Measurements from ENCODE around the gene FDX1. TPM values are rescaled to one million over a fixed set of nuclear protein-coding genes. Genes with fewer than 3 reads are reported as not detected.
"Not testable (repeated sequence)": the region's sequence is repeated elsewhere in the genome, so short reads cannot be mapped to it uniquely, and the experiment has no call there.

Gene FDX1
- total RNA-seq (2021; fragmentation: NEBNext Ultra II Directional; extraction: Animal tissue kit (Norgen Biotek cat#: 25700)), result 10 to 100 TPM in 1 of 6 experiments, 1 to 10 TPM in 5; 7.3 to 10.3 (median 9.5) TPM
- long read RNA-seq, transcript FDX1-201 (4 exons, 3,206 nt), result major isoform, 54 of 59 reads
- long read RNA-seq, partial matches to known transcripts, result 1 of 59 reads
- long read RNA-seq, other reads (novel, unspliced or antisense), result 4 of 59 reads

- Mint-ChIP-seq H3K27me3 (ENCODE audit: insufficient read depth) (peaks cover 2% of the 10 kb centered on the region), H3K27ac (peak within 1 kb of the TSS; percentile 92), H3K4me3 (peak within 1 kb of the TSS; percentile 100), H3K4me1 (ENCODE audit: low read depth) (peaks cover 55% of the 10 kb centered on the region), H3K36me3 (ENCODE audit: low read depth) (no peaks in the 10 kb centered on the region; the same call in 1 of the 2 replicates), H3K9me3 (no peaks in the 10 kb centered on the region)
- peak; percentile 81 for TF ChIP-seq CTCF (IDR thresholded peaks at IDR 0.05)
- peak; percentile 60 for DNase-seq
Measured at GRCh38 chr11:110429731-110430266, at the start of gene FDX1. FDX1 (plus strand) TSS chr11:110429948; CDS start chr11:110430121, 173 bp downstream.

- no peak for TF ChIP-seq CTCF (IDR thresholded peaks at IDR 0.05)
- DNase-seq, result no peak
- H3K4me3 Mint-ChIP-seq, result no peak overlapping the region
- no peaks in the 10 kb centered on the region for H3K9me3 Mint-ChIP-seq
- H3K27ac Mint-ChIP-seq, result no peak overlapping the region
- peaks cover 12% of the 10 kb centered on the region for H3K27me3 Mint-ChIP-seq (ENCODE audit: insufficient read depth)
- peaks cover 6% of the 10 kb centered on the region for H3K4me1 Mint-ChIP-seq (ENCODE audit: low read depth)
- H3K36me3 Mint-ChIP-seq (ENCODE audit: low read depth), result no peaks in the 10 kb centered on the region
Measured at GRCh38 chr11:110380836-110381622, 48.7 kb upstream of the FDX1 start.

GRCh38 chr11:110388231-110388630 lies 41.5 kb upstream of the FDX1 start:
- H3K4me3 Mint-ChIP-seq, H3K9me3 Mint-ChIP-seq: not testable (repeated sequence)

GRCh38 chr11:110389965-110390364 lies 39.8 kb upstream of the FDX1 start:
- Mint-ChIP-seq H3K4me3 (no peak overlapping the region), H3K4me1 (ENCODE audit: low read depth) (no peaks in the 10 kb centered on the region), H3K27me3 (ENCODE audit: insufficient read depth) (peaks cover 10% of the 10 kb centered on the region), H3K36me3 (ENCODE audit: low read depth) (no peaks in the 10 kb centered on the region), H3K9me3 (peaks cover 4% of the 10 kb centered on the region; the same call in 1 of the 2 replicates), H3K27ac (no peak overlapping the region)
- no peak for TF ChIP-seq CTCF (IDR thresholded peaks at IDR 0.05)
- DNase-seq, result no peak

More at GRCh38 chr11:110388231-110388630, 41.5 kb upstream of the FDX1 start:
- H3K36me3 Mint-ChIP-seq (ENCODE audit: low read depth); DNase-seq; H3K27ac Mint-ChIP-seq; H3K4me1 Mint-ChIP-seq (ENCODE audit: low read depth): not testable (repeated sequence)
- H3K27me3 Mint-ChIP-seq (ENCODE audit: insufficient read depth), result peaks cover 15% of the 10 kb centered on the region

GRCh38 chr11:110392056-110392455 lies 37.7 kb upstream of the FDX1 start:
- peaks cover 11% of the 10 kb centered on the region; the same call in 1 of the 2 replicates for H3K9me3 Mint-ChIP-seq
- no peak overlapping the region for H3K27ac Mint-ChIP-seq
- peaks cover 6% of the 10 kb centered on the region for H3K27me3 Mint-ChIP-seq (ENCODE audit: insufficient read depth)
- H3K4me1 Mint-ChIP-seq (ENCODE audit: low read depth), result no peaks in the 10 kb centered on the region
- DNase-seq, result no peak
- no peak for TF ChIP-seq CTCF (IDR thresholded peaks at IDR 0.05)
- H3K36me3 Mint-ChIP-seq (ENCODE audit: low read depth), result no peaks in the 10 kb centered on the region
- H3K4me3 Mint-ChIP-seq, result no peak overlapping the region

GRCh38 chr11:110397668-110398286 lies 32.0 kb upstream of the FDX1 start:
- H3K36me3 Mint-ChIP-seq (ENCODE audit: low read depth); H3K27me3 Mint-ChIP-seq (ENCODE audit: insufficient read depth); H3K4me3 Mint-ChIP-seq; DNase-seq; H3K27ac Mint-ChIP-seq: not testable (repeated sequence)
- H3K9me3 Mint-ChIP-seq, result peaks cover 11% of the 10 kb centered on the region; the same call in 1 of the 2 replicates
- H3K4me1 Mint-ChIP-seq (ENCODE audit: low read depth), result peaks cover 10% of the 10 kb centered on the region; the same call in 1 of the 2 replicates

- not testable (repeated sequence) for H3K27me3 Mint-ChIP-seq (ENCODE audit: insufficient read depth); H3K36me3 Mint-ChIP-seq (ENCODE audit: low read depth); DNase-seq; H3K4me1 Mint-ChIP-seq (ENCODE audit: low read depth); H3K27ac Mint-ChIP-seq; H3K4me3 Mint-ChIP-seq; H3K9me3 Mint-ChIP-seq
Measured at GRCh38 chr11:110403585-110403984, 26.2 kb upstream of the FDX1 start.

- DNase-seq; H3K4me3 Mint-ChIP-seq; H3K36me3 Mint-ChIP-seq (ENCODE audit: low read depth); H3K9me3 Mint-ChIP-seq; H3K4me1 Mint-ChIP-seq (ENCODE audit: low read depth); H3K27me3 Mint-ChIP-seq (ENCODE audit: insufficient read depth); H3K27ac Mint-ChIP-seq: not testable (repeated sequence)
Measured at GRCh38 chr11:110405636-110406035, 24.1 kb upstream of the FDX1 start.
